Measurements from ENCODE around the gene LDLR. TPM values are rescaled to one million over a fixed set of nuclear protein-coding genes. Genes with fewer than 3 reads are reported as not detected.

Gene LDLR
- total and polyA plus RNA-seq, 2 donors (not counting 3 experiments of a cell fraction or from before 2014, with no cell fraction given), result 142 to 174 TPM

DNA sequence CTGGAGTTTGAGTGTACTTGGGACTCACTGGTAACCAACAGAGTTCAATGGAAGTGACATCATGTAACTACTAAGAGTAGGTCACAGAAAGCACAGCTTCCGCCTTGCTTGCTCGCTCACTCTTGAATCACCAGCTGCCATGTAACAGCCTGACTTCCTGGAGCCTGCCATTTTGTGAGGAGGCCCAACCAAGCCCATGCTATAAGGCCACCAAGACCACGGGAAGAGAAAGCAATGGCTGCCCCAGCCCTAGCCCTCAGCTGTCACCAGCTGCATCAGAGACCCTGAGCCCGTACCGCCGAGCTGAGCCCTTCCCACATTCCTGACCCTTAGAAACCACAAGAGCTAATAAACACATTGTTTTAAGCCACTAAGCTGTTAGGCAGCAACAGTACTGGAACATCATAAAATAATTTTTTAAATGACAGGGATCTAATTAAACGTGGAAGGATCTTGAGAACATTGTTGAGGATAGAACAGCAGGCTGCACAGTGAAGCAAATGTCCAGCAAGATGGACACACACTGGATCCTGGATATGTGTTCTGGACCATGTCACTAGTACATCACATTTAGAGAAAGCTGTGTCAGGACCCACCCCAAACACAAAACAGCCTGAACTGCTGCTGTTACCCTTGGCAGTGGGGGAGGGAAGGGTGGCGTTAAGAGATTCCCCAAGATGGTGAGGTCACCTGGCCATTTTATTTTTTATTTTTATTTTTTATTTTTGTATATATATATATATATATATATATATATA, 21.7 kb upstream of the LDLR start:
- TF ChIP-seq JUN (IDR thresholded peaks at IDR 0.05; ENCODE audit: borderline replicate concordance, insufficient read depth, insufficient read length, low read depth) (no peak), GATA2 (IDR thresholded peaks at IDR 0.05; ENCODE audit: insufficient read depth, insufficient read length, low read depth, low read length) (no peak), CTCF (IDR thresholded peaks at IDR 0.05; ENCODE audit: extremely low read depth in 1 of 2, insufficient read depth in 1 of 2, low read depth in 1 of 2, low read length in 2 of 2) (no peak), EZH2 (IDR thresholded peaks at IDR 0.05; ENCODE audit: borderline replicate concordance, low read depth, low read length, severe bottlenecking) (no peak), POLR2AphosphoS5 (IDR thresholded peaks at IDR 0.05; ENCODE audit: insufficient read depth, low read depth, low read length) (no peak), MAX (IDR thresholded peaks at IDR 0.05; ENCODE audit: insufficient read depth, insufficient read length) (no peak), MYC (IDR thresholded peaks at IDR 0.05; ENCODE audit: low read depth, low read length) (no peak), POLR2A (IDR thresholded peaks at IDR 0.05; ENCODE audit: low read depth, low read length) (no peak), FOS (IDR thresholded peaks at IDR 0.05; ENCODE audit: borderline replicate concordance, insufficient read depth, low read length) (no peak)
- no peaks in the 10 kb centered on the region for H3K79me2 ChIP-seq (ENCODE audit: control insufficient read depth, insufficient read depth, low read length)
- no peak overlapping the region for H3K27ac ChIP-seq (ENCODE audit: insufficient read depth, low read depth, low read length)
- H2AFZ ChIP-seq (ENCODE audit: low read depth, low read length), result no peak overlapping the region
- POLR2A ChIA-PET, result interaction anchor here (0.6 kb wide), 1 partner anchor 19 kb away, joined by 10 read pairs; no protein-coding TSS in a partner anchor
- dilution Hi-C loops (cut with MboI; ENCODE audit: extremely low pct_ligation_motif_present, low sequenced_read_pairs), result no loop called here
- no TSS peak for BruUV-seq (replicated peaks)
- H3K9me3 ChIP-seq (replicated peaks; ENCODE audit: control insufficient read depth, insufficient read depth, low read length), result no peaks in the 10 kb centered on the region
- no peaks in the 10 kb centered on the region for H3K4me1 ChIP-seq (ENCODE audit: control insufficient read depth, extremely low read depth, insufficient read depth, low read length)
- CTCF ChIA-PET, result interaction anchor here (0.7 kb wide), 1 partner anchor 11 kb away, joined by 3 read pairs; no protein-coding TSS in a partner anchor
- no peaks in the 10 kb centered on the region for H4K20me1 ChIP-seq (replicated peaks; ENCODE audit: control insufficient read depth, extremely low read depth, insufficient read depth, low read length)
- H3K27me3 ChIP-seq (ENCODE audit: control insufficient read depth in 2 of 2, insufficient read depth in 2 of 2, low read length in 2 of 2), result no peaks in the 10 kb centered on the region
- no peak overlapping the region for H3K4me2 ChIP-seq (ENCODE audit: insufficient read depth, low read length)
- DNase-seq (ENCODE audit: low read depth, low spot score) (no peak), FAIRE-seq (no peak)
- H3K9ac ChIP-seq (replicated peaks; ENCODE audit: extremely low read depth, insufficient read depth, low read length), result no peak overlapping the region
- intact Hi-C loops (cut with micrococcal nuclease), result no loop called here
- no peak overlapping the region for H3K4me3 ChIP-seq (replicated peaks in 1 of 3; ENCODE audit: insufficient read depth in 1 of 3, low read depth in 1 of 3, low read length in 3 of 3)
- no peaks in the 10 kb centered on the region for H3K9me1 ChIP-seq (replicated peaks; ENCODE audit: control insufficient read depth, extremely low read depth, insufficient read depth, low read length)
- peaks cover 2 to 9% of the 10 kb centered on the region in 2 experiments for H3K36me3 ChIP-seq (ENCODE audit: control insufficient read depth in 2 of 2, extremely low read depth in 1 of 2, insufficient read depth in 2 of 2, low read length in 2 of 2)

All from endothelial cell of umbilical vein (primary cell).